H9 (cell line): ENCODE measurements around the gene TMPRSS6. TPM values are rescaled to one million over a fixed set of nuclear protein-coding genes. Genes with fewer than 3 reads are reported as not detected.

Experiments used
- DNase-seq: peaks from one replicate; pipeline ENCODE4 v3.0.0-alpha.2; 2017
- H2AFZ ChIP-seq: one replicate; pipeline ENCODE4 v1.6.1; 2013; ENCODE audit warnings: mild to moderate bottlenecking, low read length, control low read depth, moderate library complexity
- H2AK5ac ChIP-seq: 2 replicates; pipeline ENCODE4 v1.6.1; 2013; ENCODE audit warnings: low read length, control low read depth, mixed read lengths; ENCODE audit not compliant: insufficient read length
- H2BK120ac ChIP-seq: one replicate; pipeline ENCODE4 v1.6.1; 2013; ENCODE audit warnings: low read depth, mild to moderate bottlenecking, low read length, control low read depth, inconsistent platforms; ENCODE audit not compliant: poor library complexity, severe bottlenecking
- H2BK12ac ChIP-seq: 2 replicates; pipeline ENCODE4 v1.6.1; 2013; ENCODE audit warnings: low read length, control low read depth, mixed read lengths, low read depth; ENCODE audit not compliant: insufficient read length
- H2BK15ac ChIP-seq: 2 replicates; pipeline ENCODE4 v1.6.1; 2013; ENCODE audit warnings: low read depth, low read length, control low read depth
- H2BK20ac ChIP-seq: one replicate; pipeline ENCODE4 v1.6.1; 2013; ENCODE audit warnings: low read depth, mild to moderate bottlenecking, low read length, control low read depth, inconsistent platforms; ENCODE audit not compliant: poor library complexity, severe bottlenecking
- H2BK5ac ChIP-seq: 2 replicates; pipeline ENCODE4 v1.6.1; 2013; ENCODE audit warnings: low read length, control low read depth, mixed read lengths; ENCODE audit not compliant: insufficient read length
- H3K14ac ChIP-seq: 2 replicates; pipeline ENCODE4 v1.6.1; 2013; ENCODE audit warnings: low read length, control low read depth; ENCODE audit not compliant: insufficient read depth
- H3K18ac ChIP-seq: 2 replicates; pipeline ENCODE4 v1.6.1; 2013; ENCODE audit warnings: low read depth, mild to moderate bottlenecking, mixed read lengths, low read length, control low read depth; ENCODE audit not compliant: insufficient read length
- H3K23ac ChIP-seq: 2 replicates; pipeline ENCODE4 v1.6.1; 2013; ENCODE audit warnings: low read length, control low read depth, mixed read lengths, low read depth; ENCODE audit not compliant: insufficient read length
- H3K23me2 ChIP-seq: 2 replicates; pipeline ENCODE4 v1.6.1; 2013; ENCODE audit warnings: low read depth, mild to moderate bottlenecking, mixed read lengths, low read length, control low read depth; ENCODE audit not compliant: insufficient read length, poor library complexity, severe bottlenecking
- H3K27ac ChIP-seq: 2 replicates; pipeline ENCODE4 v1.5.1; 2013; ENCODE audit warnings: low read length, control low read depth, mixed read lengths, low read depth; ENCODE audit not compliant: insufficient read length
- H3K27me3 ChIP-seq: 2 replicates; pipeline ENCODE4 v1.6.1; 2013; ENCODE audit warnings: low read length, control low read depth, inconsistent platforms; ENCODE audit not compliant: insufficient read depth
- H3K4ac ChIP-seq: 2 replicates; pipeline ENCODE4 v1.6.1; 2013; ENCODE audit warnings: low read depth, mild to moderate bottlenecking, control low read depth, inconsistent platforms, low read length, moderate library complexity
- H3K4me1 ChIP-seq: 2 replicates; pipeline ENCODE4 v1.6.1; 2013; ENCODE audit warnings: low read length, control low read depth, inconsistent platforms; ENCODE audit not compliant: insufficient read depth
- H3K4me2 ChIP-seq: 2 replicates; pipeline ENCODE4 v1.6.1; 2013; ENCODE audit warnings: low read length, control low read depth, mixed read lengths; ENCODE audit not compliant: insufficient read length, insufficient read depth
- H3K56ac ChIP-seq: 2 replicates; pipeline ENCODE4 v1.6.1; 2013; ENCODE audit warnings: low read depth, mild to moderate bottlenecking, mixed read lengths, low read length, control low read depth; ENCODE audit not compliant: insufficient read length
- H3K79me1 ChIP-seq: 2 replicates; pipeline ENCODE4 v1.6.1; 2013; ENCODE audit warnings: low read depth, mild to moderate bottlenecking, moderate library complexity, low read length, control low read depth, inconsistent platforms; ENCODE audit not compliant: insufficient read depth, poor library complexity, severe bottlenecking
- H3K79me2 ChIP-seq: 2 replicates; pipeline ENCODE4 v1.6.1; 2013; ENCODE audit warnings: low read length, control low read depth, inconsistent platforms; ENCODE audit not compliant: insufficient read depth
- H3K9ac ChIP-seq: 2 replicates; pipeline ENCODE4 v1.6.1; 2013; ENCODE audit warnings: low read length, control low read depth, mixed read lengths; ENCODE audit not compliant: insufficient read length; ENCODE audit errors: extremely low read depth
- H3K9me3 ChIP-seq: one replicate; pipeline ENCODE4 v1.6.1; 2013; ENCODE audit warnings: low read depth, low read length, inconsistent platforms; ENCODE audit not compliant: control insufficient read depth
- H3T11ph ChIP-seq: one replicate; pipeline ENCODE4 v1.6.1; 2013; ENCODE audit warnings: mild to moderate bottlenecking, low read length, control low read depth, inconsistent platforms
- H4K20me1 ChIP-seq: one replicate; pipeline ENCODE4 v1.6.1; 2013; ENCODE audit not compliant: control insufficient read depth, insufficient read length, insufficient read depth
- H4K5ac ChIP-seq: 2 replicates; pipeline ENCODE4 v1.6.1; 2013; ENCODE audit warnings: low read depth, mild to moderate bottlenecking, mixed read lengths, low read length, control low read depth; ENCODE audit not compliant: insufficient read length
- H4K8ac ChIP-seq: replicated peaks from 2 replicates; pipeline ENCODE4 v1.6.1; 2013; ENCODE audit warnings: low read length, control low read depth, mixed read lengths, low read depth; ENCODE audit not compliant: insufficient read length
- H4K91ac ChIP-seq: 2 replicates; pipeline ENCODE4 v1.6.1; 2013; ENCODE audit warnings: low read depth, mild to moderate bottlenecking, moderate library complexity, mixed read lengths, low read length, control low read depth; ENCODE audit not compliant: insufficient read length
- H3K27ac Mint-ChIP-seq, 3 experiments: 2 replicates in 2 of 3; 3 replicates in 1 of 3; pipeline ENCODE4 v1.8.0; 2020 to 2021; ENCODE audit warnings: mixed read lengths in 3 of 3, mild to moderate bottlenecking in 1 of 3, moderate library complexity in 1 of 3
- H3K27me3 Mint-ChIP-seq: 2 replicates; pipeline ENCODE4 v1.8.0; 2021; ENCODE audit warnings: low read depth, mild to moderate bottlenecking, moderate library complexity, mixed read lengths
- H3K36me3 Mint-ChIP-seq, 3 experiments: 2 replicates in 2 of 3; 3 replicates in 1 of 3; pipeline ENCODE4 v1.8.0; 2020 to 2021; ENCODE audit warnings: low read depth in 3 of 3, mixed read lengths in 3 of 3; ENCODE audit not compliant: insufficient read depth in 1 of 3
- H3K4me1 Mint-ChIP-seq, 2 experiments: 2 replicates each; pipeline ENCODE4 v1.8.0; 2020; ENCODE audit warnings: mixed read lengths in 2 of 2
- H3K4me3 Mint-ChIP-seq, 2 experiments: 2 replicates in 1 of 2; 3 replicates in 1 of 2; pipeline ENCODE4 v1.8.0; 2020 to 2021; ENCODE audit warnings: mild to moderate bottlenecking in 2 of 2, mixed read lengths in 2 of 2, moderate library complexity in 1 of 2
- H3K9me3 Mint-ChIP-seq, 2 experiments: 2 replicates in 1 of 2; 3 replicates in 1 of 2; pipeline ENCODE4 v1.8.0; 2020; ENCODE audit warnings: mild to moderate bottlenecking in 2 of 2, mixed read lengths in 2 of 2, moderate library complexity in 1 of 2
- CTCF ChIP-seq: fragments of 200-600 bp; sonication (generic); conservative IDR thresholded peaks from 3 replicates; pipeline ENCODE4 v1.8.0; 2021; ENCODE audit warnings: antibody characterized with exemption, mild to moderate bottlenecking
- WGBS: extraction: QIAGEN DNeasy Blood & Tissue Kit; methylation state at CpG from one replicate; pipeline ENCODE4 v1.1.7; 2013; ENCODE audit warnings: missing lambda C conversion rate, low lambda C conversion rate, mixed read lengths; ENCODE audit not compliant: insufficient read length; ENCODE audit errors: extremely low coverage; 5-methylcytosine and 5-hydroxymethylcytosine counted together
- total RNA-seq: library from RNA; stranded (reverse); gene quantifications from 2 replicates; pipeline ENCODE4 v1.2.1, GENCODE V29; 2021

Gene TMPRSS6
- total RNA-seq, 1 experiment from 2014 or later, result not detected

GRCh38 chr22:37120569-37121340 is 11.2 kb upstream of the TMPRSS6 start:
- no peak for DNase-seq
- Histone ChIP-seq H4K8ac (no peak overlapping the region), H2AFZ (no peak overlapping the region), H3K4me2 (no peak overlapping the region), H4K20me1 (no peaks in the 10 kb centered on the region), H2AK5ac (no peak overlapping the region), H4K5ac (no peak overlapping the region), H3K27ac (no peak overlapping the region), H2BK5ac (no peak overlapping the region), H3K4me1 (peaks cover 5% of the 10 kb centered on the region; the same call in 1 of the 2 replicates), H3K56ac (no peak overlapping the region), H3K23ac (no peak overlapping the region), H4K91ac (no peak overlapping the region), H3K79me2 (no peaks in the 10 kb centered on the region), H3K9me3 (no peaks in the 10 kb centered on the region), H3K9ac (no peak overlapping the region), H2BK12ac (no peak overlapping the region), H2BK20ac (no peak overlapping the region), H3K23me2 (no peaks in the 10 kb centered on the region), H3K14ac (no peak overlapping the region), H2BK120ac (no peak overlapping the region), H2BK15ac (no peak overlapping the region), H3K79me1 (no peaks in the 10 kb centered on the region), H3T11ph (no peak overlapping the region), H3K27me3 (no peaks in the 10 kb centered on the region), H3K18ac (no peak overlapping the region), H3K4ac (no peak overlapping the region)
- Mint-ChIP-seq H3K9me3 (no peaks in the 10 kb centered on the region), H3K4me3 (no peak overlapping the region), H3K4me1 (peaks cover 18 to 32% of the 10 kb centered on the region in 2 experiments), H3K27ac (peak overlapping the region in 1 of 3 experiments; percentile 9; a peak in 2 of 7 replicates), H3K27me3 (peaks cover 24% of the 10 kb centered on the region), H3K36me3 (no peaks in the 10 kb centered on the region)
- no peak for TF ChIP-seq CTCF
- no CpG with 5 or more reads among the region's 11 CpGs for WGBS
